Gastrocnemius medialis (tissue), 4 donors: ENCODE measurements around the gene PRM1.

ENCODE experiments used
- CTCF ChIP-seq, 5 experiments: fragments of 450-650 bp in 3 of 5; fragments of 200-600 bp in 2 of 5; sonication (generic) in 2 of 5; IDR thresholded peaks in 4 of 5; conservative IDR thresholded peaks in 1 of 5; 1 replicate in 4 of 5; 2 replicates in 1 of 5; pipeline ENCODE4 v1.5.1; 2016 to 2019; ENCODE audit warnings: antibody characterized with exemption in 5 of 5, mild to moderate bottlenecking in 3 of 5, moderate library complexity in 3 of 5
- POLR2A ChIP-seq, 2 donors: fragments of 450-650 bp; IDR thresholded peaks; one replicate each; pipeline ENCODE4 v1.6.1; 2017; ENCODE audit warnings: antibody characterized with exemption in 2 of 2, mild to moderate bottlenecking in 2 of 2, moderate library complexity in 2 of 2

- TF ChIP-seq POLR2A (IDR thresholded peaks at IDR 0.05) (no peak), CTCF (IDR thresholded peaks at IDR 0.05 in 4 of 5, conservative IDR thresholded peaks at IDR 0.05 in 1 of 5) (no peak)
Observed at GRCh38 chr16:11306381-11306780, 25.3 kb upstream of the PRM1 start.
